Smooth muscle cell of the brain vasculature (primary cell): Measurements from ENCODE around the gene ZC3H7A.

Source experiments
- DNase-seq: peaks from one replicate; pipeline ENCODE4 v3.0.0-alpha.2; 2012; ENCODE audit warnings: low read depth, low spot score

ZC3H7A gene

GRCh38 chr16:11707679-11708197 lies 89.3 kb downstream of the ZC3H7A start:
- DNase-seq = no peak

GRCh38 chr16:11706180-11706742 lies 90.8 kb downstream of the ZC3H7A start:
- DNase-seq = no peak

DNA sequence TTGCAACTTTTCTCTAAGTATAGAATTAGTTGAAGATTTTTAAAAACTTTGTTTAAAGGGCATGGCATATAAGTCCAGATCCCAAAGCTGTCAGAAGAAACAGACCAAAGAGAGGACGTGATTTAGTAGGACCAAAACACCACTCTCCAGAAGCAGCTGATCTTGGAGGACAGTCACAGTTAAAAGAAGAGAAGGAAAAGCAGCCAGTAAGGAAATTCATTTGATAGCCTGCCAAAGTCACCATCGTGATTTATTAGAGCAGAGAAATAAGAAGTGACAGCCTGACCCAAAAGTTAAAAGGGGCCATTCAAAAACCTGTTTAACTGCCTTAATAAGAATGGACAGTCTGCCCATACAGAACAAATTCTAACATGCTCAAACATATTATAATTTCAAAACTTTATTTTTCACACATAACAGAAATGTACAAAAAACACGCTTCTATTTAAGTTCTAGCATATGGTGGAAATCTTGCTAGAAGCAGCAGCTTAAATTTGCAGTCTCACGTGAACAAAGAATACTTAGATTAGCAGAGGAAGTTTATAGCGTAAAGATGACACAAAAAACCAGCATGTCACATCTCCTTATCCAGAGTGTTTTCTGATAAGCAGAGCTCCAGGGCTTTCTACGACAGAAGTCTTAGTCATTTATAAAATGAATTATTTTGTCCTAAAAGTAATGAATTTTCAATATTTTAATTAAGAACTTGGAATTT lies 91.6 kb downstream of the ZC3H7A start:
- DNase-seq = no peak
